ENCODE measurements around the gene BANK1. TPM values are rescaled to one million over a fixed set of nuclear protein-coding genes. Genes with fewer than 3 reads are reported as not detected.

Gene BANK1
- total and polyA plus RNA-seq, 2 donors (not counting 1 experiment from before 2014, with no cell fraction given), result 353 to 354 TPM

DNA sequence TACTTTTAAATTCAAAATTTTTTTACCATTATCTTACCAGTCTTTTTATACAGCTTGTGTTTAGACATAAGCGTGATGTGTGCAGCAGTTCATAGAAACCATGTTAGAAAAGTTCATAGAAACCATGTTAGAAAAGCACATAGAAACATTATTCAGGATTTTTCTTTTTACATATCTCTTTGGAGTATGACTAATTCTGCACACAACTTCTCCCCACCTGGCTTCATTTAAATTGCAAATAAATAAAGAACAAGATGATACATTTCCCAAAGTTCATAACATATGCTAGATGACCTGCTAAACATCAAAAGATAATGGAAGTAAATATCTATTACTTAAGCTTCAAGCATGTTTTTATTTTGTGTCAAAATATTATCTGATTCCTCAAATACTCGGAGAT, 201.9 kb downstream of the BANK1 start:
- peaks cover 88% of the 10 kb centered on the region for H3K79me2 ChIP-seq (ENCODE audit: control insufficient read depth, insufficient read depth, low read length)
- peak overlapping the region; percentile 24 for H3K4me2 ChIP-seq (replicated peaks; ENCODE audit: low read depth, low read length, poor library complexity, severe bottlenecking)
- no peak for ATAC-seq (ENCODE audit: low read depth)
- intact Hi-C loops (cut with micrococcal nuclease), result loop anchor here (2.0 to 5.0 kb wide), 2 partner anchors 14 to 35 kb away; no protein-coding TSS in a partner anchor
- H3K9me3 ChIP-seq (ENCODE audit: control extremely low read depth in 1 of 3, control insufficient read depth in 2 of 3, insufficient read depth in 1 of 3, low read length in 2 of 3), result peaks cover 0 to 5% (median 0%) of the 10 kb centered on the region in 3 donors
- no peak overlapping the region for H3K4me3 Mint-ChIP-seq
- peak overlapping the region; percentile 26 to 48 for H3K27ac ChIP-seq (ENCODE audit: low read length in 2 of 2)
- H3K9ac ChIP-seq (ENCODE audit: low read length), result peak overlapping the region; percentile 5
- no CpG with 5 or more reads among the region's 2 CpGs for WGBS (ENCODE audit: insufficient coverage)
- peak overlapping the region; percentile 80 for H3K27ac Mint-ChIP-seq
- H3K4me3 ChIP-seq (ENCODE audit: control extremely low read depth in 1 of 5, extremely low read depth in 1 of 5, insufficient read depth in 1 of 5, low read depth in 2 of 5, low read length in 4 of 5), result no peak overlapping the region
- ChIA-PET POLR2A (no interaction called here), CTCF (interaction anchor here (2.3 kb wide), 1 partner anchor 8 kb away, joined by 8 read pairs; no protein-coding TSS in a partner anchor)
- TF ChIP-seq EZH2 (IDR thresholded peaks at IDR 0.05; ENCODE audit: borderline replicate concordance, insufficient read depth, low read depth, low read length, poor library complexity, severe bottlenecking), result no peak
- TF ChIP-seq, protein P1, sequence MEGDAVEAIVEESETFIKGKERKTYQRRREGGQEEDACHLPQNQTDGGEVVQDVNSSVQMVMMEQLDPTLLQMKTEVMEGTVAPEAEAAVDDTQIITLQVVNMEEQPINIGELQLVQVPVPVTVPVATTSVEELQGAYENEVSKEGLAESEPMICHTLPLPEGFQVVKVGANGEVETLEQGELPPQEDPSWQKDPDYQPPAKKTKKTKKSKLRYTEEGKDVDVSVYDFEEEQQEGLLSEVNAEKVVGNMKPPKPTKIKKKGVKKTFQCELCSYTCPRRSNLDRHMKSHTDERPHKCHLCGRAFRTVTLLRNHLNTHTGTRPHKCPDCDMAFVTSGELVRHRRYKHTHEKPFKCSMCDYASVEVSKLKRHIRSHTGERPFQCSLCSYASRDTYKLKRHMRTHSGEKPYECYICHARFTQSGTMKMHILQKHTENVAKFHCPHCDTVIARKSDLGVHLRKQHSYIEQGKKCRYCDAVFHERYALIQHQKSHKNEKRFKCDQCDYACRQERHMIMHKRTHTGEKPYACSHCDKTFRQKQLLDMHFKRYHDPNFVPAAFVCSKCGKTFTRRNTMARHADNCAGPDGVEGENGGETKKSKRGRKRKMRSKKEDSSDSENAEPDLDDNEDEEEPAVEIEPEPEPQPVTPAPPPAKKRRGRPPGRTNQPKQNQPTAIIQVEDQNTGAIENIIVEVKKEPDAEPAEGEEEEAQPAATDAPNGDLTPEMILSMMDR (IDR thresholded peaks at IDR 0.05), result no peak
- H3K4me1 ChIP-seq (ENCODE audit: control insufficient read depth in 2 of 2, insufficient read depth in 2 of 2, low read length in 2 of 2), result peaks cover 58 to 73% of the 10 kb centered on the region in 2 donors
- peaks cover 10 to 40% of the 10 kb centered on the region in 2 experiments for H3K36me3 ChIP-seq (replicated peaks in 1 of 2; ENCODE audit: control extremely low read depth in 1 of 2, control insufficient read depth in 1 of 2, extremely low read depth in 1 of 2, insufficient read depth in 2 of 2, low read length in 1 of 2)
- no peak for DNase-seq
- H4K20me1 ChIP-seq (ENCODE audit: control insufficient read depth, insufficient read depth, low read length, poor library complexity, severe bottlenecking), result no peaks in the 10 kb centered on the region
- peaks cover 3% of the 10 kb centered on the region for H3K9me3 Mint-ChIP-seq (ENCODE audit: insufficient read depth)
- H3K4me1 Mint-ChIP-seq, result peaks cover 91% of the 10 kb centered on the region
- no peaks in the 10 kb centered on the region for H3K27me3 ChIP-seq (replicated peaks in 1 of 4; ENCODE audit: control extremely low read depth in 1 of 4, control insufficient read depth in 3 of 4, insufficient read depth in 4 of 4, low read length in 3 of 4)
- H3K27me3 Mint-ChIP-seq, result no peaks in the 10 kb centered on the region
- H2AFZ ChIP-seq (ENCODE audit: insufficient read depth, low read depth, low read length, poor library complexity, severe bottlenecking), result no peak overlapping the region

DNA sequence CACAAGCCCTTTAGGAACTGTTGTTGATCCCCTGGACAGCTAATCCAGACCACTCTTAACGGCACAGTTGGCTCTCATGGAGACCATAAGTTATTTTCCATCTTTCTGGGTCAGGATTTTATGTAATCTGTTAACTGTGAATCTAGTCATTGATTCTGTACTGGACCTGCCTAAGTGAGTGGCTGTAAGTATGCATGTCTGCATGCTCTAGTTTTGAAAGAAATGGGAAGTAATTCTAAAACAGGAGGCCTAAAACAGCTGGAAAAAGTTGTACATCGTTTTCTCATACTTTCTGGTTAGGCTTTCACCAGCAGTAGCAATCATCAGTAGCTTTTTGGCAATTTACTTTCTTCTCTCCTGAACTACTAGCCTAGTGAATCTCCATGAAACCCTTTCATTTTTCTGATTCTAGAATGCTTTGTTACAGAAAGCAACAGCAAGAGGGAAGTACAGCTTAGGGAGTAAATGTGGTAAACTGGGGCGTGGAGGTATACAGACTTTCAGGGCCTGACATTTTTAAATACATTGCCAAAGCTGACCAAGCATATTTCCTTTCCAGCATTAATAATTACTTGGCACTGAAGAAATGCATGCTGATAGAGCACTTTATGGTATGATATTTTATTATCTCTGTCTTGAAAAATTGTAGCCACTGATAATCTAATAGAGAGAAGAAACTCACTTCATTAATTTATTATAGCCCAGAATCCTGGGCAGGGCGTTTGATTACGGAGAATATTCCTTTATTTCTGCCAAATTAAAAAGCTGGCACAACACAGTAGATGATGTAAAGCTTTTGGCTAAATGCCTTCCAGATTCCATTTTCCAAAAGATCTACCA, 202.7 kb downstream of the BANK1 start:
- ChIA-PET CTCF (interaction anchor here (1.1 to 2.3 kb wide), 2 partner anchors 9 to 19 kb away, joined by 3 to 8 read pairs; no protein-coding TSS in a partner anchor), POLR2A (no interaction called here)
- Histone ChIP-seq H3K27me3 (replicated peaks in 1 of 4; ENCODE audit: control extremely low read depth in 1 of 4, control insufficient read depth in 3 of 4, insufficient read depth in 4 of 4, low read length in 3 of 4) (no peaks in the 10 kb centered on the region), H3K9ac (ENCODE audit: low read length) (peak overlapping the region; percentile 5), H3K36me3 (replicated peaks in 1 of 2; ENCODE audit: control extremely low read depth in 1 of 2, control insufficient read depth in 1 of 2, extremely low read depth in 1 of 2, insufficient read depth in 2 of 2, low read length in 1 of 2) (peaks cover 10 to 34% of the 10 kb centered on the region in 2 experiments), H3K27ac (ENCODE audit: low read length in 2 of 2) (peak overlapping the region; percentile 30 to 61), H4K20me1 (ENCODE audit: control insufficient read depth, insufficient read depth, low read length, poor library complexity, severe bottlenecking) (no peaks in the 10 kb centered on the region), H3K79me2 (ENCODE audit: control insufficient read depth, insufficient read depth, low read length) (peaks cover 89% of the 10 kb centered on the region), H3K4me3 (ENCODE audit: control extremely low read depth in 1 of 5, extremely low read depth in 1 of 5, insufficient read depth in 1 of 5, low read depth in 2 of 5, low read length in 4 of 5) (no peak overlapping the region), H3K4me2 (replicated peaks; ENCODE audit: low read depth, low read length, poor library complexity, severe bottlenecking) (peak overlapping the region; percentile 24), H2AFZ (ENCODE audit: insufficient read depth, low read depth, low read length, poor library complexity, severe bottlenecking) (no peak overlapping the region), H3K4me1 (ENCODE audit: control insufficient read depth in 2 of 2, insufficient read depth in 2 of 2, low read length in 2 of 2) (peaks cover 53 to 72% of the 10 kb centered on the region in 2 donors), H3K9me3 (ENCODE audit: control extremely low read depth in 1 of 3, control insufficient read depth in 2 of 3, insufficient read depth in 1 of 3, low read length in 2 of 3) (peaks cover 0 to 5% (median 0%) of the 10 kb centered on the region in 3 donors)
- H3K4me1 Mint-ChIP-seq, result peaks cover 91% of the 10 kb centered on the region
- H3K27me3 Mint-ChIP-seq, result no peaks in the 10 kb centered on the region
- ATAC-seq (ENCODE audit: low read depth) (peak; percentile 51), DNase-seq (peak; percentile 27)
- no CpG with 5 or more reads among the region's 5 CpGs for WGBS (ENCODE audit: insufficient coverage)
- no peak for TF ChIP-seq EZH2 (IDR thresholded peaks at IDR 0.05; ENCODE audit: borderline replicate concordance, insufficient read depth, low read depth, low read length, poor library complexity, severe bottlenecking)
- TF ChIP-seq, protein P1 (IDR thresholded peaks at IDR 0.05), result no peak
- peak overlapping the region; percentile 84 for H3K27ac Mint-ChIP-seq
- intact Hi-C loops (cut with micrococcal nuclease), result loop anchor here (2.0 to 5.0 kb wide), 2 partner anchors 14 to 36 kb away; no protein-coding TSS in a partner anchor
- peaks cover 3% of the 10 kb centered on the region for H3K9me3 Mint-ChIP-seq (ENCODE audit: insufficient read depth)
- H3K4me3 Mint-ChIP-seq, result peak overlapping the region; percentile 63

All from B cell (primary cell).